HG03095 (cell line): Measurements from ENCODE around the gene ANKRD16.

Experiments
- ATAC-seq: cut with Tn5 transposase; IDR thresholded peaks from one replicate; pipeline ENCODE4 v1.9.1; 2021; ENCODE audit warnings: moderate library complexity; ENCODE audit not compliant: unreplicated experiment

Gene ANKRD16

GRCh38 chr10:5812283-5813090 lies 77.2 kb downstream of the ANKRD16 start:
- peak; percentile 14 for ATAC-seq
